Lower leg skin (tissue), 4 donors: ENCODE data around the gene KSR2. TPM values are rescaled to one million over a fixed set of nuclear protein-coding genes. Genes with fewer than 3 reads are reported as not detected.

Source experiments
- DNase-seq, 2 donors: peaks; one replicate each; pipeline ENCODE4 v3.0.0-alpha.2; 2019; ENCODE audit warnings: low spot score in 2 of 2
- H3K4me3 ChIP-seq: fragments of 200-600 bp; sonication (generic); 2 replicates; pipeline ENCODE4 v1.5.1; 2017; ENCODE audit warnings: mild to moderate bottlenecking, low read depth; ENCODE audit not compliant: poor library complexity, severe bottlenecking
- POLR2A ChIP-seq, 2 donors: fragments of 450-650 bp; IDR thresholded peaks; one replicate each; pipeline ENCODE4 v1.6.1; 2016 to 2017; ENCODE audit warnings: antibody characterized with exemption in 2 of 2, mild to moderate bottlenecking in 1 of 2, moderate library complexity in 1 of 2
- WGBS, 2 donors: methylation state at CpG; one replicate each; pipeline ENCODE4 v1.1.5; 2018; 5-methylcytosine and 5-hydroxymethylcytosine counted together
- intact Hi-C: fragments of 100-400 bp; cut with DNase I; formaldehyde crosslinking; loops from one replicate; pipeline ENCODE4 v1.15.0; 2023; ENCODE audit warnings: low total_unique reads
- total RNA-seq, 4 donors: library from RNA; depleted of rRNA; stranded (reverse); fragments of >200 nt; gene quantifications; one replicate each; pipeline ENCODE4 v1.1.0, GENCODE V29; 2016
- TF ChIP-seq, protein P1 (sequence below), 3 donors: fragments of 450-650 bp; IDR thresholded peaks; one replicate each; pipeline ENCODE4 v1.5.1; 2016; ENCODE audit warnings: antibody characterized with exemption in 3 of 3, mild to moderate bottlenecking in 3 of 3, moderate library complexity in 2 of 3

The KSR2 gene
- total RNA-seq, 4 donors from 2014 or later = 0.17 to 0.84 (median 0.35) TPM

DNA sequence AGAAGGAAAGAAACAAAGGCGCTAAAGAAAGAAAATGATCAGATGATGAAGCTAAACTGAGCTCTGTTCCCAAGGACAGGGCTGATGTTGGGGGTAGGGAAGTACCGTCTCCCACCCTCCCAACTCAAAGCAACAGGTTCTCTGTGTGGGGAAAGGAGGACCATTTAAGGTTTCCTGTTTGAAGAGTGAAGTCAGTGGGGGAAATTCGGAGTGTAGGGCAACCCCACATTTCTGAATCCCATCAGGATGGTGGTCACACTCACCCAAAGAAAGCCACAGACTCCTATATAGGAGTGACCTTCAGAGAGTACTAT lies 131.1 kb downstream of the KSR2 start:
- no peak for DNase-seq
- WGBS, 2 donors = 58 to 59% methylated on average over 3 of the region's 3 CpGs
- no peak for TF ChIP-seq POLR2A (IDR thresholded peaks at IDR 0.05)
- TF ChIP-seq, protein P1, sequence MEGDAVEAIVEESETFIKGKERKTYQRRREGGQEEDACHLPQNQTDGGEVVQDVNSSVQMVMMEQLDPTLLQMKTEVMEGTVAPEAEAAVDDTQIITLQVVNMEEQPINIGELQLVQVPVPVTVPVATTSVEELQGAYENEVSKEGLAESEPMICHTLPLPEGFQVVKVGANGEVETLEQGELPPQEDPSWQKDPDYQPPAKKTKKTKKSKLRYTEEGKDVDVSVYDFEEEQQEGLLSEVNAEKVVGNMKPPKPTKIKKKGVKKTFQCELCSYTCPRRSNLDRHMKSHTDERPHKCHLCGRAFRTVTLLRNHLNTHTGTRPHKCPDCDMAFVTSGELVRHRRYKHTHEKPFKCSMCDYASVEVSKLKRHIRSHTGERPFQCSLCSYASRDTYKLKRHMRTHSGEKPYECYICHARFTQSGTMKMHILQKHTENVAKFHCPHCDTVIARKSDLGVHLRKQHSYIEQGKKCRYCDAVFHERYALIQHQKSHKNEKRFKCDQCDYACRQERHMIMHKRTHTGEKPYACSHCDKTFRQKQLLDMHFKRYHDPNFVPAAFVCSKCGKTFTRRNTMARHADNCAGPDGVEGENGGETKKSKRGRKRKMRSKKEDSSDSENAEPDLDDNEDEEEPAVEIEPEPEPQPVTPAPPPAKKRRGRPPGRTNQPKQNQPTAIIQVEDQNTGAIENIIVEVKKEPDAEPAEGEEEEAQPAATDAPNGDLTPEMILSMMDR (IDR thresholded peaks at IDR 0.05) = no peak
- intact Hi-C loops = loop anchor here (5.0 kb wide), 2 partner anchors 470 to 625 kb away; no protein-coding TSS in a partner anchor
- no peak overlapping the region for H3K4me3 ChIP-seq

DNA sequence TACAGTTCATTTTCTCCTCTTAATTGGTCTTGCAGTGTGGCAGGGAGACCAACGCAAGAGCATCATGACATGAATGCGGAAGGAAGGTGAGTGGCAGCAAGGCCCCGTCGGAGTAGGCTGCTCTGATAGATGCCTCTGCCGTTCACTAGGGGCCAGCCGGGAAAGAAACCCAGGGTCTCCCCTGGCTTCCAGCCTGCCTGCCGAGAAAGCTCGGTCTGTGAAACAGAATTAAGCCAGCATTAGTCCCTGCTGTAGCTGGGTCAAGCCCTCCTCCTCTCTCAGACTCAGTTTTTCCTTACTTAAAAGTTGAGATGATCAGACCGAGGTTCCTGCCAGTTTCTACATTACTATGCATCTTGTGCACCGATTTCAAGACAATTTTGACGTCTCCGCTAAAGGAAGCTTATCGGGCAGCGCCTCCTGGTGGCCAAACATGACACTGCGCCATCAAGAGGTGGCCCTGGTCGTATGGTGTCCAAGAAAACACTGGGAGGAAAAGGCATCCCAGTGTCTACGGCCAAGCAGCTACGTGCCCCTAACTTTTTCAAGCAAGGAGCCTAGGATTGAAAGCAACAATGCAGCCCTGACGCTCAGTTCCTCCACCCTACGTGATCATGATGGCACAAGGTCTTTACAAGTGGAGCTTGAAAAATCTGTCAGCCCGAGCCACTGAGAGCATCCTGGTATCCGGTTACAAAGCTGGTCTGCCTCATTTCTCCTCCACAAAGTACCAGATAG lies 131.6 kb downstream of the KSR2 start:
- TF ChIP-seq, protein P1 (IDR thresholded peaks at IDR 0.05) = peak in 1 of 3 donors; percentile 87
- TF ChIP-seq POLR2A (IDR thresholded peaks at IDR 0.05) = no peak
- intact Hi-C loops = loop anchor here (5.0 kb wide), 2 partner anchors 470 to 625 kb away; no protein-coding TSS in a partner anchor
- DNase-seq = peak; percentile 74 to 96
- 9% methylated on average over 22 of the region's 22 CpGs for WGBS, 2 donors
- no peak overlapping the region for H3K4me3 ChIP-seq

DNA sequence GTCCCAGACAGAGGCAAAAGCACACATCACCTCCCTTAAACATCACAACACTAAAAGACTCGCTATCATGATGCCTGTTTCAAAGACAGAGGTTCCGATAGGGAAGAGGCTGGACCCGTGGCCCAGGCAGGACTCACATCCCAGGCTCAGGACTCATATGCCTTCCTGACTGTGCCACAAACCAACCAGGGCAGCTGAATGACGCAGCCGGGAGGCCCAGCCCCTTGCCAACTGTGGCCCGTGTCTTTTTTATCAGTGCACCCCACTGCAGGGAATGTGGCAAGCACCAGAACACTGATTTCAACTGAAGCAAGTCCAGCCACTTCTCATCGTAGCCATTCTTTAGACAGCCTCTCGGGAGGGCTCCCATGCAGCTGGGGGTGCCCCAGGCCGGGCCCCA lies 132.3 kb downstream of the KSR2 start:
- no peak overlapping the region for H3K4me3 ChIP-seq
- DNase-seq = no peak
- WGBS, 2 donors = 83 to 84% methylated on average over 9 of the region's 9 CpGs
- intact Hi-C loops = loop anchor here (5.0 kb wide), 2 partner anchors 469 to 624 kb away; no protein-coding TSS in a partner anchor
- TF ChIP-seq, protein P1 (IDR thresholded peaks at IDR 0.05) = no peak
- no peak for TF ChIP-seq POLR2A (IDR thresholded peaks at IDR 0.05)

DNA sequence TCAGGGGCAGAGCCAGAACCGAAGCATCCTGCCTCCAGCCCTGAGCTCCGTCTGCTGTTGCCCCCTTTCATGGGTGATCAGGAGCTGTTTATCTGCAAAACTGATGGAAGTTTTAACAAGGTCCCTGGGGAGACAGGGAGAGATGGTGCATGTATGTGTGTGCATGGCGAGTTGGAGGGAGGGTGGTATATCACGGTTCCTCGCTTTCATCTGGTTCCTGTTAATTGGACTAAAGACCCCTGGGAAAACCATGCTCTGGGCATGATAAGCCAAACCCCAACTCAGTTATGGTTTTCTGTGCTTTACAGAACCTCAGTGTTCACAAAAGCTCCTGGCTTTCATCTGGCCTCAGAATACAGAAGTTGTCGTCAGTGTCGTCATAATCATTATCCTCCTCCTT lies 133.6 kb downstream of the KSR2 start:
- intact Hi-C loops = loop anchor here (5.0 kb wide), 2 partner anchors 468 to 623 kb away; no protein-coding TSS in a partner anchor
- H3K4me3 ChIP-seq = no peak overlapping the region
- 82 to 89% methylated on average over 7 of the region's 7 CpGs for WGBS, 2 donors
- TF ChIP-seq POLR2A (IDR thresholded peaks at IDR 0.05) = no peak
- TF ChIP-seq, protein P1 (IDR thresholded peaks at IDR 0.05) = no peak
- DNase-seq = no peak

DNA sequence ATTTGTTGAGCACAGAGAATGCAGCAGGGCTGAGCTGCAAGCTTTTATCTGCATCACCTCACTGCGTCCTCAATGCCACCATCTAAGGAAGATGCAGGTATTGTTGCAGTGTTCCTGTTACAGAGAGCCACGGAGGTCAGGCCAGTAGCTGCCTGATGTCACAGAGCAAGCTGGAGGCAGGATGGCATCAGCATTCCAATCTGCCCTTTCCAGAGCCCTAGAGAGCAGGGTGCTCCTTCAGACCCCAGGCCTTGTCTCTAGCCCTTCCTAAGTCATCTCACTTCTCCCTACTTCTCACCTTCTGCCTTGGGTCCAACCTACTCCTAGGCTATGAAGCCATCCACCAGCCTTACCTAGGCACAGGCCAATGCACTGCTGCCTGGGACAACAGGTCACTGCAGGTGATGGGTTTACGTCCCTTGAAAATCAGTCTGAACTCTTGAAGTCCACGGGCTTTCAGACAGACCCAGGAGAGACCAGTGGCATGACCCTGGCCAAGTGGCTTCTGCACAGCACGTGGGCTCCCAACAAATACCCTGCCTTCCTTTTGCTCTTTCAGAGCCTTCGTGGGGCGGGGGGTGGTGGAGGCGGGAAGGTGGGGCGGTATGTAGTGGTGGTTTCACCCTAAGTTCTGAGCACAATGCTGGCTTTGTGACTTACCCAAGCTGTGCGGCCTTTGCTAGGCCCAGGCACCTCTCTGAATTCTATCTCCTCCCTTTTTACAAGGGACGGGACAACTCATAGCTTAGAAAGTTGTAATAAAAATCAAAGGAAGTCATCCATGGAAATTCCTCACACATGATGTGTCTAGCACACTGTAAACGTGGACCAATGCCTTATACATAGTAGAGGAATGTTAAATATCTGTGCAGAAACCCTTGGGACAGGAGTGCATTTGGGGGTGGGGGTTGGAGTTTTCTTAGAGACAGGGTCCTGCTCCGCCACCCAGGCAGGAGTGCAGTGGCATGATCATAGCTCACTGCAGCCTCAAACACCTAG lies 136.0 kb downstream of the KSR2 start:
- no peak for TF ChIP-seq POLR2A (IDR thresholded peaks at IDR 0.05)
- TF ChIP-seq, protein P1 (IDR thresholded peaks at IDR 0.05) = no peak
- WGBS, 2 donors = 84 to 89% methylated on average over 13 of the region's 13 CpGs
- no peak for DNase-seq
- no peak overlapping the region for H3K4me3 ChIP-seq
- intact Hi-C loops = no loop called here
